AG10803 (cell line): Measurements from ENCODE around the gene TTC21A.

Source experiments
- DNase-seq: peaks from one replicate; pipeline ENCODE4 v3.0.0; 2010; ENCODE audit warnings: low read depth
- H3K4me3 ChIP-seq: 2 replicates; pipeline ENCODE4 v1.5.1; 2011; ENCODE audit warnings: mild to moderate bottlenecking, low read length, control low read depth
- TF ChIP-seq, protein P1 (sequence below): conservative IDR thresholded peaks from 2 replicates; pipeline ENCODE4 v1.5.1; 2011; ENCODE audit warnings: mild to moderate bottlenecking, low read length, control low read depth, inconsistent platforms

The TTC21A gene

DNA sequence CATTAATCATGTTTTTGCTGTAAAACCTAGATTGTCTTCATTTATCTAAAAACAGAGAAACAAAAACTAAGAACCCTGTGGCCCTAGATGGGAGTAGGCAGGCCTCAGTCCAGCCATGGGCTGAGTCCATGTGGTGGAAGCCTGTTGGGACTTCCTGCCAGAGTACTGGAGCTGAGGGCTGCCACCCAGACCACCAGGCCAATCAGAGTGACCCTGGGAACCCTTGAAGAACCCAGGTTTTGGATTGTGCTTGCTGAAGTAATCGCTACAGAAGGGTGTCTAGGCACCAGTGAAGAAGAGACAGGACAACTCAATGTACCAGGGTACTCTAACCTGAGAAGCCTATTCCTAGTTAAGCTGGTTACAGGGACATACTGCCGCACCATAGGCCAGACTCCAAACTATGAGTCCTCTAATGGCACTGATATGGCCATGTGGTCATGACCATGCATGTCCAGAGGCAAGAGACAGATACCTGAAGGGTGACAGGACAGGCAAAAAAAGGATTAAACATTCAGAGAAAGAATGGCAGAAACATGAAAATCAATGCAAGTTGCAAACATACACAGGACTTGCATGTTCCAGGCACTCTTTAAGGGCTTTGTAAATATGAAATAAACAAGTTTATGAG, 33.0 kb downstream of the TTC21A start:
- DNase-seq = no peak

DNA sequence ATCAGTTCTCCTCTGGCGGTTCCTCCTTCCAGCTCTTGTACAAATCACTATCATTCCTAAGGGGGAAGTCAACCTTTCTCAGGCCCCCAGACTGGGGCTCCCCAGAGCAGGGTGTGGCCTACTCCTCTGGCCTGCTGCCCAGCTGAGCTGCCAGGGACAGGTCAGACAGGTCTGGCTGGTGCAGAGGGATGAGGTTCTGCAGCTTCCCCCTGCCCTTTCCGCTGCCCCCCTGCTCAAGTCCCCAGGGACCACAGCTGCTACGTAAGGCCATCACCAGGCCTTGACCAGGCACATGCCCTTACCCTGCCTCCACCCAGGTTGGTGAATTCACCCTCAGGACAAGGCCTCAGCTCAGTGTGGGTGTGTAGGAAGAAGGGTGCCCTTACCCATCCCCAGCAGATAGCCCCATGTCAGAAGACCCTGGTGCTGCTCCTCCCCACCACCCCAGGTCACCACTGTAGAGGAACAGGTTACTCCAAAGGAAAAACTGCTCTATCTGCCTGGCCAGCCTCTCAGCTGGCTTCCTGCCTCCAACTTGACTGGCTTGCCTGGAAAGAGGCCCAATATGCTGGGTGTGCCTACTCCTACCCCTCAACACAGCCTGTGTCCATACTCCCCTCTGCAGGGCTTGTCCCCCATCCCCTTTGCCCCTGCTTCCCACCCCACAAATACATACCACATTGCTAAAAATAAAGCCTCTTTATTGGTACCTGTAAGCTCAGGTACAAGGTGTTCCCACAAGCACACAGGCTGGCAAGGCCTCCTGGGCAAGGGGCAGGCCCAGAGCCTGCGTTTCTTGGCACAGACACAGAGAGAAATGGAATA, 33.9 kb downstream of the TTC21A start:
- DNase-seq = peak; percentile 46
- TF ChIP-seq, protein P1, sequence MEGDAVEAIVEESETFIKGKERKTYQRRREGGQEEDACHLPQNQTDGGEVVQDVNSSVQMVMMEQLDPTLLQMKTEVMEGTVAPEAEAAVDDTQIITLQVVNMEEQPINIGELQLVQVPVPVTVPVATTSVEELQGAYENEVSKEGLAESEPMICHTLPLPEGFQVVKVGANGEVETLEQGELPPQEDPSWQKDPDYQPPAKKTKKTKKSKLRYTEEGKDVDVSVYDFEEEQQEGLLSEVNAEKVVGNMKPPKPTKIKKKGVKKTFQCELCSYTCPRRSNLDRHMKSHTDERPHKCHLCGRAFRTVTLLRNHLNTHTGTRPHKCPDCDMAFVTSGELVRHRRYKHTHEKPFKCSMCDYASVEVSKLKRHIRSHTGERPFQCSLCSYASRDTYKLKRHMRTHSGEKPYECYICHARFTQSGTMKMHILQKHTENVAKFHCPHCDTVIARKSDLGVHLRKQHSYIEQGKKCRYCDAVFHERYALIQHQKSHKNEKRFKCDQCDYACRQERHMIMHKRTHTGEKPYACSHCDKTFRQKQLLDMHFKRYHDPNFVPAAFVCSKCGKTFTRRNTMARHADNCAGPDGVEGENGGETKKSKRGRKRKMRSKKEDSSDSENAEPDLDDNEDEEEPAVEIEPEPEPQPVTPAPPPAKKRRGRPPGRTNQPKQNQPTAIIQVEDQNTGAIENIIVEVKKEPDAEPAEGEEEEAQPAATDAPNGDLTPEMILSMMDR = no peak
- H3K4me3 ChIP-seq = no peak overlapping the region

More for the DNA sequence above, 33.0 kb downstream of the TTC21A start:
- TF ChIP-seq, protein P1 = no peak
- no peak overlapping the region for H3K4me3 ChIP-seq

DNA sequence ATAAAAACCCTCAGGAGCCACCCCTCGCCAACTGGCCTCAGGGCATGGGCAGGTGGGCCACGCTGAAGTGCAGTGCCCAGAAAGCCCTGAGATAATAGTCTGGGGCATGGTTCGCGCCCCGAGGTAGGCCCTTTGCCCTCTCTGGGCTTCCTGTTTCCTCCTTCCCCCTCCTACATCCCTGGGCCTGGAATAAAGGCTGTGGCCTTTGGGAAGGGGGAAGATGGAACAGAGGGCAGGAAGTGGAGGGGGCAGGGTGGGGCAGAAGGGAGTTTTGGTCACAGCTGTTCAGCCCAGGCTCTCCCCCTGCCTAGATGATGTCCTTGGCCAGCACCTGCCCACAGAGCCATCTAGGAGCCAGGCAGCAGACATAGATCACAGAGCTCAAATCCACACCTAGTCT, 34.6 kb downstream of the TTC21A start:
- TF ChIP-seq, protein P1 = no peak
- H3K4me3 ChIP-seq = no peak overlapping the region
- no peak for DNase-seq

DNA sequence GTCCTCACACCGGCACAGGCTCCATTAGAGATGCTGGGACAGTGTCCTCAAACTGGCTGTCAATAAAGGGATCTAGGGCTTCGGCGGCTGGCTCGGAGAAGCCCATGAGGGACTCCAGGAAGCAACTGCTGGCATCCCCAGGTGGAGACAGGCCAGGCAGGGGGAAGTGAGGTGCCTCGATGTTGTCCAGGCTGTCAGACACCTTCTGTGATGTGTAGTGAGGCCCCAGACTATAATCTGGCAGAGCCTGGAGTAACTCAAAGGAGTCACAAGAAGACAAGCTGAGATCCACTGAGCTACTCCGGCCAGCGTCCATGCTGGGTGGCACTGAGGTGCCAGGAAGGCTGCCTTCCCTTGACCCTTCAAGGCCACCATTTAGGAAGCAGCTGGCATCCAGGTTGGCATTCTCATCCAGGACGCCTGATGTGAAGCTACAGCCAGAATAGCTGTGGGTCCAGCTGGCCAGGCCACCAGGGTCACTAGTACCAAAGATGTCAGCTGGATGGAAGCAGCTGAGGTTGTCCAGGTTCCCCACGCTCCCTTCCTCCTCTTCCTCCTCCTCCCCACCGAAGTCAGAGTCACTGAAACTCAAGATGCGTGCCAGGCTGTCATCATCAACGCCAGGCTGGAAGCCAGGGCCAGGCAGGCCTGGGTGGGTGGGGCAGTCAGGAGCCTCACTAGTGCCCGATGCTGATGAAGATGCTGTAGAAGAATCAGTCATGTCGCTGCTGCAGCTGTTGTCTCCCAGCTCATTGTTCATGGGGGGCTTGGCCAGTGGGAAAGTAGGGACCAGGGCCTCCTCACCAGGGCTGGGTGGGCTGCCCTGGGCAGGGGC, 35.8 kb downstream of the TTC21A start:
- no peak overlapping the region for H3K4me3 ChIP-seq
- TF ChIP-seq, protein P1 = no peak
- DNase-seq = no peak

GRCh38 chr3:39144095-39144747, 36.7 kb downstream of the TTC21A start:
- DNase-seq = no peak
- TF ChIP-seq, protein P1 = no peak
- no peak overlapping the region for H3K4me3 ChIP-seq

DNA sequence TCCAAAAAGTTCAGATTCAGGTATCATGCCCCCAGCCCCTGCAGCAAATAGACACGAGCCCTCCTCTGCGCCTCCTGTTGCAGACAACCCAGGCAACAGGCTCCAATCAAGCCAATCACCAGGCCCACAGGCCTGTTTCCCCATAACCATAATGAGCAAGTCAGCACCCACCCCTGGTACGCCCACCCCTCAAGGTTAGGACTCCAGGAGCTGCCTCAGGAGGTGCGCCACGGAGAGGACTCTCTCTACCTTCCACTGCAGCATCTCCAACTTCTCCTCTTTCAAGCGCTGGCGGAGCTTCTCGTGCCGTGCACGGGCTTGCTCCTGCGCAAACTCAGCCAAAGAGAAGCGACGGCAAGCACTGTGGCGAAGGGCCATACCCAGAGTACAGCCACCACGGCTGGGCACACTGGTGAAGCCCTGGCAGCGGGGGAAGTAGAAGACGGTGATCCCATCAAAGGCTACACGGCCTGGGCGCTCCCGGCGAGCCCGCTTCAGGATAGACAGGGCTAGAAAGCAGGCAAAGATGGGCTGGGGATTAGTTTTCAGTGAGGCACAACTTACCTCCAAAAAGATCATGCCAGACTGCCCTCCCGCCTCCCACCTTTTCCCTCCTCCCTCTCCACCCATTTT, 37.4 kb downstream of the TTC21A start:
- DNase-seq = no peak
- TF ChIP-seq, protein P1 = no peak
- H3K4me3 ChIP-seq = no peak overlapping the region
